ENCODE data around the gene DENND6A. TPM values are rescaled to one million over a fixed set of nuclear protein-coding genes. Genes with fewer than 3 reads are reported as not detected.

Gene DENND6A
- total and polyA plus RNA-seq, 2 of the 13 experiments (the other 11 are each of a cell fraction or from before 2014, with no cell fraction given): 9.4 to 11.1 TPM

DNA sequence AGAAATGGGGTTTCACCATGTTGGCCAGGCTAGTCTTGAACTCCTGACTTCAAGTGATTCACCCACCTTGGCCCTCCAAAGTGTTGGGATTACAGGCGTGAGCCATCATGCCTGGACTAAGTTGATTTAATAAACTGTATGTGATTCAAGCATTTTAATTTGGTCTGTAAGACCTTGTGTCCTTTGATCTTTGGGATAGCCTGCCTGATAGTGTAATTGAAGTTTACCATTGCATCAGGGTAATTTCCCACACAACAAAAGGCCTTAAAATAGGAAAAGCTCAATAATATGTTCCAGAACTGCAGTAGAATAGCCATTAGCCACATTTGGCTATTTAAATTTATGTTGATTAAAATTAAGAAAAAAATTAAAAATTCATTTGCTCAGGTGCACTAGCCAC is 25.2 kb upstream of the DENND6A start:
- no peak for FAIRE-seq

DNA sequence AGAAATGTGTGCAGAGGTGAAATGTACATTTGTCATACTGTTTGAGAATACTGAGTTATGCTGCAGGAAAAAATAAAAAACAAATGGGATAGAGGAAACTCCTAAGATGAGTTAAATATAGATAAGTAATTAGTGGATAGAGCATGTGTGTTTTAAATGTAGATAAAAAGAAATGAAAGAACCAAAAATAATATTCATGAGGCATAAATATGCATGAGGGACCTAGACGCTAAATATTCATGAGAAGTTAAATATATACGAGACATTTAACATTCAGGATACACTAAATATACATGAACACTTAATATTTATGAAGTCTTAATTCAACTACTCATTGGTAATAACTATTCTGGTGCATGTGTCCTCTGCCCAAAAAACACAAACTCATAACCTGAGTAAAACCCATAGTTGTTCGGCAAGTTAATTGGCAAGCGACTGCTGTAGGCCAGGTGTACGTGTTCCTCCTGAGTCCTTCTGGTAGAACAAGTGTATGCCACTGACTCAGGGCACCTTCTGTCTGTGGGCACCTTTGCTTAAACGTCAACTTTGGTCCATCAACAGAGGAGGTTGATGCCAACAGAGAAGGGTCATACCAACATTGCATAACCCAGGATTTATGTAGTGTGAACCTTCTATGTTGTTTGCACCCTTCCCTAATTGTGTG is 24.5 kb upstream of the DENND6A start:
- in situ Hi-C loops (cut with HindIII; ENCODE audit: extremely low pct_ligation_motif_present, low pct_unique_long_range_greater_than_20kb) (no loop called here), intact Hi-C loops (cut with micrococcal nuclease; ENCODE audit: unreplicated experiment) (no loop called here)
- ChIA-PET CTCF (ENCODE audit: low intra/inter-chr PET ratio, low total read pairs) (no interaction called here), POLR2A (no interaction called here)
- DNase-seq (ENCODE audit: low spot score): no peak
- no peaks in the 10 kb centered on the region for H3K27me3 ChIP-seq (ENCODE audit: control insufficient read depth in 1 of 2, insufficient read depth in 2 of 2, low read length in 2 of 2)
- no peaks in the 10 kb centered on the region for H3K79me2 ChIP-seq (ENCODE audit: insufficient read depth, low read length)
- H3K9me3 ChIP-seq (ENCODE audit: low read length): no peaks in the 10 kb centered on the region
- no peaks in the 10 kb centered on the region for H3K36me3 ChIP-seq (replicated peaks in 1 of 2; ENCODE audit: control insufficient read depth in 1 of 2, insufficient read depth in 2 of 2, low read length in 2 of 2)
- FAIRE-seq: no peak
- WGBS (ENCODE audit: low lambda C conversion rate): 76% methylated on average over 5 of the region's 6 CpGs
- no peak overlapping the region for H3K27ac ChIP-seq (ENCODE audit: extremely low read length, insufficient read depth, low read length)
- no peak overlapping the region for H3K4me2 ChIP-seq (ENCODE audit: low read depth, low read length)
- no peak overlapping the region for H3K9ac ChIP-seq (ENCODE audit: insufficient read depth, low read depth, low read length)
- H4K20me1 ChIP-seq (ENCODE audit: insufficient read depth, low read length): no peaks in the 10 kb centered on the region
- H2AFZ ChIP-seq (ENCODE audit: low read length): no peak overlapping the region
- no TSS peak for BruUV-seq (replicated peaks)
- H3K4me1 ChIP-seq (ENCODE audit: insufficient read depth, low read length): peaks cover 31% of the 10 kb centered on the region
- H3K4me3 ChIP-seq (replicated peaks in 1 of 3; ENCODE audit: insufficient read depth in 1 of 3, low read depth in 2 of 3, low read length in 3 of 3): no peak overlapping the region
- ATAC-seq: no peak
- TF ChIP-seq ZSCAN30 (CRISPR knock-in tag; IDR thresholded peaks at IDR 0.05): no peak
- no peak for TF ChIP-seq ZFP36 (IDR thresholded peaks at IDR 0.05; ENCODE audit: borderline replicate concordance, low read depth, low read length, partially characterized antibody)
- TF ChIP-seq HNF4G (IDR thresholded peaks at IDR 0.05; ENCODE audit: borderline replicate concordance, low read depth, low read length): no peak
- no peak for TF ChIP-seq HNF4G (CRISPR knock-in tag; IDR thresholded peaks at IDR 0.05; ENCODE audit: borderline replicate concordance, low read depth)
- TF ChIP-seq NCOR1 (IDR thresholded peaks at IDR 0.05; ENCODE audit: borderline replicate concordance, low read length): no peak
- no peak for TF ChIP-seq ZNF207 (IDR thresholded peaks at IDR 0.05; ENCODE audit: borderline replicate concordance)
- TF ChIP-seq ZNF263 (CRISPR knock-in tag; IDR thresholded peaks at IDR 0.05): no peak
- TF ChIP-seq ZNF850 (CRISPR knock-in tag; conservative IDR thresholded peaks at IDR 0.05): no peak

More for the DNA sequence above, 25.2 kb upstream of the DENND6A start:
- 5% methylated on average over 1 of the region's 1 CpG for WGBS (ENCODE audit: low lambda C conversion rate)
- intact Hi-C loops (cut with micrococcal nuclease; ENCODE audit: unreplicated experiment): no loop called here
- ATAC-seq (no peak), DNase-seq (ENCODE audit: low spot score) (no peak)
- Histone ChIP-seq H2AFZ (ENCODE audit: low read length) (no peak overlapping the region), H4K20me1 (ENCODE audit: insufficient read depth, low read length) (no peaks in the 10 kb centered on the region), H3K36me3 (replicated peaks in 1 of 2; ENCODE audit: control insufficient read depth in 1 of 2, insufficient read depth in 2 of 2, low read length in 2 of 2) (no peaks in the 10 kb centered on the region), H3K4me2 (ENCODE audit: low read depth, low read length) (no peak overlapping the region), H3K4me3 (replicated peaks in 1 of 3; ENCODE audit: insufficient read depth in 1 of 3, low read depth in 2 of 3, low read length in 3 of 3) (no peak overlapping the region), H3K27ac (ENCODE audit: extremely low read length, insufficient read depth, low read length) (no peak overlapping the region), H3K9me3 (ENCODE audit: low read length) (no peaks in the 10 kb centered on the region), H3K79me2 (ENCODE audit: insufficient read depth, low read length) (no peaks in the 10 kb centered on the region), H3K27me3 (ENCODE audit: control insufficient read depth in 1 of 2, insufficient read depth in 2 of 2, low read length in 2 of 2) (no peaks in the 10 kb centered on the region), H3K9ac (ENCODE audit: insufficient read depth, low read depth, low read length) (no peak overlapping the region), H3K4me1 (ENCODE audit: insufficient read depth, low read length) (peaks cover 31% of the 10 kb centered on the region)
- TF ChIP-seq ZNF30 (CRISPR knock-in tag; IDR thresholded peaks at IDR 0.05) (no peak), CEBPG (CRISPR knock-in tag; IDR thresholded peaks at IDR 0.05) (peak; percentile 12; the same call in 1 of the 2 replicates), ZFP62 (CRISPR knock-in tag; IDR thresholded peaks at IDR 0.05) (no peak), SMAD1 (CRISPR knock-in tag; IDR thresholded peaks at IDR 0.05; ENCODE audit: borderline replicate concordance, low read depth) (no peak)
- TF ChIP-seq, protein P1, sequence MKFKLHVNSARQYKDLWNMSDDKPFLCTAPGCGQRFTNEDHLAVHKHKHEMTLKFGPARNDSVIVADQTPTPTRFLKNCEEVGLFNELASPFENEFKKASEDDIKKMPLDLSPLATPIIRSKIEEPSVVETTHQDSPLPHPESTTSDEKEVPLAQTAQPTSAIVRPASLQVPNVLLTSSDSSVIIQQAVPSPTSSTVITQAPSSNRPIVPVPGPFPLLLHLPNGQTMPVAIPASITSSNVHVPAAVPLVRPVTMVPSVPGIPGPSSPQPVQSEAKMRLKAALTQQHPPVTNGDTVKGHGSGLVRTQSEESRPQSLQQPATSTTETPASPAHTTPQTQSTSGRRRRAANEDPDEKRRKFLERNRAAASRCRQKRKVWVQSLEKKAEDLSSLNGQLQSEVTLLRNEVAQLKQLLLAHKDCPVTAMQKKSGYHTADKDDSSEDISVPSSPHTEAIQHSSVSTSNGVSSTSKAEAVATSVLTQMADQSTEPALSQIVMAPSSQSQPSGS (CRISPR knock-in tag; IDR thresholded peaks at IDR 0.05): no peak
- TF ChIP-seq, protein P2, sequence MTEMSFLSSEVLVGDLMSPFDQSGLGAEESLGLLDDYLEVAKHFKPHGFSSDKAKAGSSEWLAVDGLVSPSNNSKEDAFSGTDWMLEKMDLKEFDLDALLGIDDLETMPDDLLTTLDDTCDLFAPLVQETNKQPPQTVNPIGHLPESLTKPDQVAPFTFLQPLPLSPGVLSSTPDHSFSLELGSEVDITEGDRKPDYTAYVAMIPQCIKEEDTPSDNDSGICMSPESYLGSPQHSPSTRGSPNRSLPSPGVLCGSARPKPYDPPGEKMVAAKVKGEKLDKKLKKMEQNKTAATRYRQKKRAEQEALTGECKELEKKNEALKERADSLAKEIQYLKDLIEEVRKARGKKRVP (CRISPR knock-in tag; IDR thresholded peaks at IDR 0.05): peak in 1 of 2 experiments; percentile 85; a peak in 2 of 4 replicates
- CTCF ChIA-PET (ENCODE audit: low intra/inter-chr PET ratio, low total read pairs): no interaction called here
- POLR2A ChIA-PET: no interaction called here
- BruUV-seq (replicated peaks): no TSS peak
- in situ Hi-C loops (cut with HindIII; ENCODE audit: extremely low pct_ligation_motif_present, low pct_unique_long_range_greater_than_20kb): no loop called here
